Hepatocyte (in vitro differentiated cells): ENCODE data around the gene UBR2. TPM values are rescaled to one million over a fixed set of nuclear protein-coding genes. Genes with fewer than 3 reads are reported as not detected.
A peak's percentile ranks its signal among the peaks of the same experiment; 100 is the strongest.
"Not testable (repeated sequence)": the region's sequence is repeated elsewhere in the genome, so short reads cannot be mapped to it uniquely, and the experiment has no call there.

Experiments
- DNase-seq: peaks from one replicate; pipeline ENCODE4 v3.0.0-alpha.2; 2016; ENCODE audit warnings: low spot score
- H2AFZ ChIP-seq: fragments of 200-600 bp; sonication (generic); 2 replicates; pipeline ENCODE4 v1.6.0; 2016; ENCODE audit warnings: antibody characterized with exemption, mild to moderate bottlenecking
- H3K27ac ChIP-seq: fragments of 200-600 bp; sonication (generic); 2 replicates; pipeline ENCODE4 v1.5.1; 2016; ENCODE audit warnings: mild to moderate bottlenecking
- H3K27me3 ChIP-seq: fragments of 200-600 bp; sonication (generic); 2 replicates; pipeline ENCODE4 v1.6.1; 2016
- H3K36me3 ChIP-seq: fragments of 200-600 bp; sonication (generic); replicated peaks from 2 replicates; pipeline ENCODE4 v1.5.1; 2016; ENCODE audit warnings: low read depth; ENCODE audit not compliant: insufficient read depth
- H3K4me1 ChIP-seq: fragments of 200-600 bp; sonication (generic); 2 replicates; pipeline ENCODE4 v1.5.1; 2016; ENCODE audit warnings: mild to moderate bottlenecking, moderate library complexity; ENCODE audit not compliant: insufficient read depth
- H3K4me2 ChIP-seq: fragments of 200-600 bp; sonication (generic); 2 replicates; pipeline ENCODE4 v1.6.0; 2016
- H3K4me3 ChIP-seq: fragments of 200-600 bp; sonication (generic); 2 replicates; pipeline ENCODE4 v1.5.1; 2016; ENCODE audit warnings: mild to moderate bottlenecking
- H3K79me2 ChIP-seq: fragments of 200-600 bp; sonication (generic); 2 replicates; pipeline ENCODE4 v1.6.0; 2017; ENCODE audit warnings: mild to moderate bottlenecking
- H3K9me2 ChIP-seq: fragments of 200-600 bp; sonication (generic); replicated peaks from 2 replicates; pipeline ENCODE4 v1.6.0; 2017; ENCODE audit warnings: mild to moderate bottlenecking; ENCODE audit not compliant: insufficient read depth
- H3K9me3 ChIP-seq: fragments of 200-600 bp; sonication (generic); 2 replicates; pipeline ENCODE4 v1.5.1; 2016; ENCODE audit warnings: low read depth, mild to moderate bottlenecking
- H4K20me1 ChIP-seq: fragments of 200-600 bp; sonication (generic); 2 replicates; pipeline ENCODE4 v1.6.0; 2016; ENCODE audit warnings: mild to moderate bottlenecking; ENCODE audit not compliant: insufficient read depth, poor library complexity, severe bottlenecking
- EZH2 ChIP-seq: fragments of 200-600 bp; sonication (generic); IDR thresholded peaks from 2 replicates; pipeline ENCODE4 v1.6.1; 2016; ENCODE audit warnings: antibody characterized with exemption, mild to moderate bottlenecking, borderline replicate concordance
- EZH2phosphoT487 ChIP-seq: fragments of 200-600 bp; sonication (generic); IDR thresholded peaks from one replicate; pipeline ENCODE4 v1.6.1; 2018; ENCODE audit warnings: antibody characterized with exemption, mild to moderate bottlenecking, low read depth, moderate library complexity; ENCODE audit not compliant: unreplicated experiment, severe bottlenecking
- WGBS: methylation state at CpG from one replicate; pipeline ENCODE4 v1.1.6; 2016; ENCODE audit warnings: low lambda C conversion rate; ENCODE audit errors: missing lambda C conversion rate; 5-methylcytosine and 5-hydroxymethylcytosine counted together
- polyA plus RNA-seq: library from polyadenylated mRNA; unstranded; fragments of >200 nt; fragmentation: Nextera tagmentation; extraction: Ambion mirVana; gene quantifications from 2 replicates; pipeline ENCODE4 v1.2.1, GENCODE V29; 2016
- total RNA-seq: library from RNA; depleted of rRNA; stranded (reverse); fragments of >200 nt; gene quantifications from 2 replicates; pipeline ENCODE4 v1.2.3, GENCODE V29; 2014
- TF ChIP-seq, protein P1 (sequence below): fragments of 200-600 bp; sonication (generic); IDR thresholded peaks from 2 replicates; pipeline ENCODE4 v1.5.1; 2016; ENCODE audit warnings: antibody characterized with exemption, mild to moderate bottlenecking; ENCODE audit not compliant: poor library complexity

Gene UBR2
- total and polyA plus RNA-seq, 2 experiments from 2014 or later: 8.1 to 24.4 TPM

GRCh38 chr6:42571611-42572342 is 7.9 kb downstream of the UBR2 start:
- Histone ChIP-seq H3K9me3 (no peaks in the 10 kb centered on the region), H2AFZ (no peak overlapping the region), H3K4me1 (no peaks in the 10 kb centered on the region), H3K27ac (no peak overlapping the region), H4K20me1 (peaks cover 28% of the 10 kb centered on the region), H3K36me3 (no peaks in the 10 kb centered on the region), H3K4me3 (no peak overlapping the region), H3K4me2 (peak overlapping the region; percentile 9), H3K27me3 (no peaks in the 10 kb centered on the region), H3K79me2 (peaks cover 100% of the 10 kb centered on the region), H3K9me2 (no peaks in the 10 kb centered on the region)
- TF ChIP-seq EZH2phosphoT487: no peak
- TF ChIP-seq, protein P1, sequence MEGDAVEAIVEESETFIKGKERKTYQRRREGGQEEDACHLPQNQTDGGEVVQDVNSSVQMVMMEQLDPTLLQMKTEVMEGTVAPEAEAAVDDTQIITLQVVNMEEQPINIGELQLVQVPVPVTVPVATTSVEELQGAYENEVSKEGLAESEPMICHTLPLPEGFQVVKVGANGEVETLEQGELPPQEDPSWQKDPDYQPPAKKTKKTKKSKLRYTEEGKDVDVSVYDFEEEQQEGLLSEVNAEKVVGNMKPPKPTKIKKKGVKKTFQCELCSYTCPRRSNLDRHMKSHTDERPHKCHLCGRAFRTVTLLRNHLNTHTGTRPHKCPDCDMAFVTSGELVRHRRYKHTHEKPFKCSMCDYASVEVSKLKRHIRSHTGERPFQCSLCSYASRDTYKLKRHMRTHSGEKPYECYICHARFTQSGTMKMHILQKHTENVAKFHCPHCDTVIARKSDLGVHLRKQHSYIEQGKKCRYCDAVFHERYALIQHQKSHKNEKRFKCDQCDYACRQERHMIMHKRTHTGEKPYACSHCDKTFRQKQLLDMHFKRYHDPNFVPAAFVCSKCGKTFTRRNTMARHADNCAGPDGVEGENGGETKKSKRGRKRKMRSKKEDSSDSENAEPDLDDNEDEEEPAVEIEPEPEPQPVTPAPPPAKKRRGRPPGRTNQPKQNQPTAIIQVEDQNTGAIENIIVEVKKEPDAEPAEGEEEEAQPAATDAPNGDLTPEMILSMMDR: no peak
- no peak for TF ChIP-seq EZH2
- WGBS: 89% methylated on average over 6 of the region's 7 CpGs
- DNase-seq: no peak

DNA sequence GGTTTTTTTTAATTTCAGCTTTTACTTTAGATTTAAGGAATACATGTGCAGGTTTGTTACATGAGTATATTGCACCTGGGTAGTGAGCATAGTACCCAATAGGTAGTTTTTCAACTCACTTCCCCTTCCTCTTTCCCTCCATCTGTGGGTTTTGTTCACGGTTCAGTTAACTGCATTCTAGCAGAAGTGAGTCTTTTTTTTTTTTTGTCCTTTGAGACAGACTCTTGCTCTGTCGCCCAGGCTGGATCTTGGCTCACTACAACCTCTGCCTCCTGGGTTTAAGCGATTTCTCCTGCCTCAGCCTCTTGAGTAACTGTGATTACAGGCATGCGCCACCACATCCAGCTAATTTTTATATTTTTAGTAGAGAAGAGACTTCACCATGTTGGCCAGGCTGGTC is 8.7 kb downstream of the UBR2 start:
- H3K27me3 ChIP-seq: no peaks in the 10 kb centered on the region
- H4K20me1 ChIP-seq: peaks cover 28% of the 10 kb centered on the region
- no peaks in the 10 kb centered on the region for H3K9me3 ChIP-seq
- no peaks in the 10 kb centered on the region for H3K4me1 ChIP-seq
- 85% methylated on average over 4 of the region's 4 CpGs for WGBS
- TF ChIP-seq EZH2phosphoT487 (no peak), EZH2 (no peak)
- TF ChIP-seq, protein P1: no peak
- no peak for DNase-seq
- peaks cover 100% of the 10 kb centered on the region for H3K79me2 ChIP-seq
- no peak overlapping the region for H3K27ac ChIP-seq
- no peaks in the 10 kb centered on the region for H3K9me2 ChIP-seq
- no peak overlapping the region for H3K4me3 ChIP-seq
- H3K4me2 ChIP-seq: no peak overlapping the region
- no peak overlapping the region for H2AFZ ChIP-seq
- no peaks in the 10 kb centered on the region for H3K36me3 ChIP-seq

GRCh38 chr6:42576538-42576937 is 12.7 kb downstream of the UBR2 start:
- not testable (repeated sequence) for DNase-seq, H3K27me3 ChIP-seq, H3K4me2 ChIP-seq, H3K27ac ChIP-seq, H3K9me3 ChIP-seq, H3K4me1 ChIP-seq, H3K4me3 ChIP-seq, H4K20me1 ChIP-seq, H3K36me3 ChIP-seq, H3K9me2 ChIP-seq, H2AFZ ChIP-seq
- 93% methylated on average over 6 of the region's 7 CpGs for WGBS
- H3K79me2 ChIP-seq: peaks cover 97% of the 10 kb centered on the region

DNA sequence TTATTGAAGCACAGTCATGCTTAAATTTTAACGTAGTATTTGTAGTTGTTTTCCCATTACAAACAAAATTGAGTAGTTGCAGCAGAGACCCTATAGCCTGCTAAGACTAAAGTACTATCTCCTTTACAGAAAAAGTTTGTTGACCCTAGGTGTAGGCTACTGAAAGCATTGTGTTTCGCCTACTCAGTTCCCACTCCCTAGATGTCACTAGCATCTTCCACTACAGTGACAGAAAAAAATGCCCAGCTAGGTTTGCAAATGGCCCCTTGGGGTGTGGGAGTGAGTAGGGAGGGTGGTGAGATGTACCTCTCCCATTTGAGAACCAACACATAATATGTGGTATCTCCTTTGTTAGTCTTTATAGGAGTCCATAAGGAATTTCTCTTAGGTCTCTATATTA is 34.5 kb downstream of the UBR2 start:
- H4K20me1 ChIP-seq: no peaks in the 10 kb centered on the region
- no peak overlapping the region for H2AFZ ChIP-seq
- H3K27me3 ChIP-seq: no peaks in the 10 kb centered on the region
- WGBS: 94% methylated on average over 2 of the region's 2 CpGs
- H3K9me2 ChIP-seq: no peaks in the 10 kb centered on the region
- no peak overlapping the region for H3K27ac ChIP-seq
- DNase-seq: no peak
- TF ChIP-seq EZH2 (no peak), EZH2phosphoT487 (no peak)
- TF ChIP-seq, protein P1: no peak
- no peak overlapping the region for H3K4me3 ChIP-seq
- H3K36me3 ChIP-seq: no peaks in the 10 kb centered on the region
- H3K9me3 ChIP-seq: no peaks in the 10 kb centered on the region
- H3K4me1 ChIP-seq: no peaks in the 10 kb centered on the region
- H3K79me2 ChIP-seq: peaks cover 64% of the 10 kb centered on the region
- no peak overlapping the region for H3K4me2 ChIP-seq
